Vagina (tissue), 2 donors: ENCODE measurements around the gene VSIG8.

ENCODE experiments used
- POLR2A ChIP-seq, 2 donors: fragments of 450-650 bp; IDR thresholded peaks; one replicate each; pipeline ENCODE4 v1.6.1; 2017; ENCODE audit warnings: antibody characterized with exemption in 2 of 2, mild to moderate bottlenecking in 2 of 2, moderate library complexity in 2 of 2
- POLR2AphosphoS5 ChIP-seq, 2 donors: sonication (generic); formaldehyde crosslinking; IDR thresholded peaks; one replicate each; pipeline ENCODE4 v1.9.0; 2017; ENCODE audit warnings: antibody characterized with exemption in 2 of 2, mild to moderate bottlenecking in 2 of 2, low read depth in 1 of 2; ENCODE audit not compliant: insufficient read depth in 1 of 2
- TF ChIP-seq, protein P1 (sequence below), 3 experiments: fragments of 450-650 bp in 2 of 3; fragments of 200-600 bp in 1 of 3; sonication (generic) in 1 of 3; IDR thresholded peaks; one replicate each; pipeline ENCODE4 v1.5.1; 2017 to 2019; ENCODE audit warnings: antibody characterized with exemption in 3 of 3, mild to moderate bottlenecking in 2 of 3, moderate library complexity in 2 of 3

DNA sequence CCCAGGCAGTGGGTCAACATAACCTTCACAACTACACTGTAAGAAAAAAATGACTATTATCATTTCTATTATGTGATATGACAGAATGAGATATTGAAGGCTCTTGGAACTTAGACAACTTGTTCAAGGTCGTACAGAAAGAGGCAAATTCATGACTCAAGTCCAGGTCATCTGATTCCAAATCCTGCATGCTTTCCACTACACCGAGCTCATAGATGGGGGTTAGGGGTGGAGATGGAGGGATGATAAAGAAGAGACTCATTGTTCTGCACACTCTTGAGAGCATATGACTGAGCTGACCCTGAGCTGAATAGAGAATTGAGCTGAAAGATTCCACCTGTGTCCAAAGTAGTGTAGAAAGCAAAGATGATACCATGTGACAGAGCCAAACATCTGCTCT, 57.5 kb downstream of the VSIG8 start:
- no peak for TF ChIP-seq POLR2AphosphoS5 (IDR thresholded peaks at IDR 0.05; ENCODE audit: insufficient read depth in 1 of 2, low read depth in 1 of 2)
- TF ChIP-seq POLR2A (IDR thresholded peaks at IDR 0.05) = no peak
- TF ChIP-seq, protein P1, sequence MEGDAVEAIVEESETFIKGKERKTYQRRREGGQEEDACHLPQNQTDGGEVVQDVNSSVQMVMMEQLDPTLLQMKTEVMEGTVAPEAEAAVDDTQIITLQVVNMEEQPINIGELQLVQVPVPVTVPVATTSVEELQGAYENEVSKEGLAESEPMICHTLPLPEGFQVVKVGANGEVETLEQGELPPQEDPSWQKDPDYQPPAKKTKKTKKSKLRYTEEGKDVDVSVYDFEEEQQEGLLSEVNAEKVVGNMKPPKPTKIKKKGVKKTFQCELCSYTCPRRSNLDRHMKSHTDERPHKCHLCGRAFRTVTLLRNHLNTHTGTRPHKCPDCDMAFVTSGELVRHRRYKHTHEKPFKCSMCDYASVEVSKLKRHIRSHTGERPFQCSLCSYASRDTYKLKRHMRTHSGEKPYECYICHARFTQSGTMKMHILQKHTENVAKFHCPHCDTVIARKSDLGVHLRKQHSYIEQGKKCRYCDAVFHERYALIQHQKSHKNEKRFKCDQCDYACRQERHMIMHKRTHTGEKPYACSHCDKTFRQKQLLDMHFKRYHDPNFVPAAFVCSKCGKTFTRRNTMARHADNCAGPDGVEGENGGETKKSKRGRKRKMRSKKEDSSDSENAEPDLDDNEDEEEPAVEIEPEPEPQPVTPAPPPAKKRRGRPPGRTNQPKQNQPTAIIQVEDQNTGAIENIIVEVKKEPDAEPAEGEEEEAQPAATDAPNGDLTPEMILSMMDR (IDR thresholded peaks at IDR 0.05) = no peak
